ENCODE measurements around the gene HSPH1. TPM values are rescaled to one million over a fixed set of nuclear protein-coding genes. Genes with fewer than 3 reads are reported as not detected.

Gene HSPH1
- total and polyA plus RNA-seq, 2 of the 13 experiments (the other 11 are each of a cell fraction or from before 2014, with no cell fraction given): 13.0 to 62.9 TPM

GRCh38 chr13:31134039-31134711 lies 27.5 kb downstream of the HSPH1 start:
- no peak for ATAC-seq
- Histone ChIP-seq H3K4me1 (ENCODE audit: insufficient read depth, low read length) (peaks cover 4% of the 10 kb centered on the region; the same call in 1 of the 2 replicates), H3K4me2 (ENCODE audit: low read depth, low read length) (no peak overlapping the region), H3K4me3 (replicated peaks in 1 of 3; ENCODE audit: insufficient read depth in 1 of 3, low read depth in 2 of 3, low read length in 3 of 3) (no peak overlapping the region), H4K20me1 (ENCODE audit: insufficient read depth, low read length) (no peaks in the 10 kb centered on the region), H3K27me3 (ENCODE audit: control insufficient read depth in 1 of 2, insufficient read depth in 2 of 2, low read length in 2 of 2) (peaks cover 0 to 2% of the 10 kb centered on the region in 2 experiments; a peak in 1 of 5 replicates), H3K79me2 (ENCODE audit: insufficient read depth, low read length) (no peaks in the 10 kb centered on the region), H3K9ac (ENCODE audit: insufficient read depth, low read depth, low read length) (no peak overlapping the region), H3K27ac (ENCODE audit: extremely low read length, insufficient read depth, low read length) (no peak overlapping the region), H2AFZ (ENCODE audit: low read length) (no peak overlapping the region), H3K9me3 (ENCODE audit: low read length) (no peaks in the 10 kb centered on the region), H3K36me3 (replicated peaks in 1 of 2; ENCODE audit: control insufficient read depth in 1 of 2, insufficient read depth in 2 of 2, low read length in 2 of 2) (peaks cover 6 to 20% of the 10 kb centered on the region in 2 experiments)
- ChIA-PET POLR2A (no interaction called here), CTCF (ENCODE audit: low intra/inter-chr PET ratio, low total read pairs) (no interaction called here)
- in situ Hi-C loops (cut with HindIII; ENCODE audit: extremely low pct_ligation_motif_present, low pct_unique_long_range_greater_than_20kb): no loop called here
- BruUV-seq (replicated peaks): no TSS peak
- FAIRE-seq: no peak
- no peak for DNase-seq (ENCODE audit: low spot score)
- 88% methylated on average over 3 of the region's 3 CpGs for WGBS (ENCODE audit: low lambda C conversion rate)
- TF ChIP-seq ZNF382 (CRISPR knock-in tag; IDR thresholded peaks at IDR 0.05; ENCODE audit: borderline replicate concordance) (no peak), SETDB1 (CRISPR knock-in tag; IDR thresholded peaks at IDR 0.05; ENCODE audit: borderline replicate concordance) (no peak), REPIN1 (CRISPR knock-in tag; IDR thresholded peaks at IDR 0.05; ENCODE audit: borderline replicate concordance, low read depth) (no peak), TCF12 (IDR thresholded peaks at IDR 0.05) (no peak), TCF12 (CRISPR knock-in tag; IDR thresholded peaks at IDR 0.05) (no peak), BRCA1 (CRISPR knock-in tag; IDR thresholded peaks at IDR 0.05) (no peak), HHEX (CRISPR knock-in tag; IDR thresholded peaks at IDR 0.05) (no peak), SIX4 (CRISPR knock-in tag; IDR thresholded peaks at IDR 0.05) (no peak), GATAD2A (CRISPR knock-in tag; IDR thresholded peaks at IDR 0.05) (no peak)
- TF ChIP-seq, protein P1, sequence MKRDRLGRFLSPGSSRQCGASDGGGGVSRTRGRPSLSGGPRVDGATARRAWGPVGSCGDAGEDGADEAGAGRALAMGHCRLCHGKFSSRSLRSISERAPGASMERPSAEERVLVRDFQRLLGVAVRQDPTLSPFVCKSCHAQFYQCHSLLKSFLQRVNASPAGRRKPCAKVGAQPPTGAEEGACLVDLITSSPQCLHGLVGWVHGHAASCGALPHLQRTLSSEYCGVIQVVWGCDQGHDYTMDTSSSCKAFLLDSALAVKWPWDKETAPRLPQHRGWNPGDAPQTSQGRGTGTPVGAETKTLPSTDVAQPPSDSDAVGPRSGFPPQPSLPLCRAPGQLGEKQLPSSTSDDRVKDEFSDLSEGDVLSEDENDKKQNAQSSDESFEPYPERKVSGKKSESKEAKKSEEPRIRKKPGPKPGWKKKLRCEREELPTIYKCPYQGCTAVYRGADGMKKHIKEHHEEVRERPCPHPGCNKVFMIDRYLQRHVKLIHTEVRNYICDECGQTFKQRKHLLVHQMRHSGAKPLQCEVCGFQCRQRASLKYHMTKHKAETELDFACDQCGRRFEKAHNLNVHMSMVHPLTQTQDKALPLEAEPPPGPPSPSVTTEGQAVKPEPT (CRISPR knock-in tag; IDR thresholded peaks at IDR 0.05; ENCODE audit: low read depth): no peak
- TF ChIP-seq, protein P2, sequence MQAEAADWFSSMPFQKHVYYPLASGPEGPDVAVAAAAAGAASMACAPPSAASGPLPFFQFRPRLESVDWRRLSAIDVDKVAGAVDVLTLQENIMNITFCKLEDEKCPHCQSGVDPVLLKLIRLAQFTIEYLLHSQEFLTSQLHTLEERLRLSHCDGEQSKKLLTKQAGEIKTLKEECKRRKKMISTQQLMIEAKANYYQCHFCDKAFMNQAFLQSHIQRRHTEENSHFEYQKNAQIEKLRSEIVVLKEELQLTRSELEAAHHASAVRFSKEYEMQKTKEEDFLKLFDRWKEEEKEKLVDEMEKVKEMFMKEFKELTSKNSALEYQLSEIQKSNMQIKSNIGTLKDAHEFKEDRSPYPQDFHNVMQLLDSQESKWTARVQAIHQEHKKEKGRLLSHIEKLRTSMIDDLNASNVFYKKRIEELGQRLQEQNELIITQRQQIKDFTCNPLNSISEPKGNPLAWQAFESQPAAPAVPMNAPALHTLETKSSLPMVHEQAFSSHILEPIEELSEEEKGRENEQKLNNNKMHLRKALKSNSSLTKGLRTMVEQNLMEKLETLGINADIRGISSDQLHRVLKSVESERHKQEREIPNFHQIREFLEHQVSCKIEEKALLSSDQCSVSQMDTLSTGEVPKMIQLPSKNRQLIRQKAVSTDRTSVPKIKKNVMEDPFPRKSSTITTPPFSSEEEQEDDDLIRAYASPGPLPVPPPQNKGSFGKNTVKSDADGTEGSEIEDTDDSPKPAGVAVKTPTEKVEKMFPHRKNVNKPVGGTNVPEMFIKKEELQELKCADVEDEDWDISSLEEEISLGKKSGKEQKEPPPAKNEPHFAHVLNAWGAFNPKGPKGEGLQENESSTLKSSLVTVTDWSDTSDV (CRISPR knock-in tag; IDR thresholded peaks at IDR 0.05): no peak
- TF ChIP-seq, protein P3, sequence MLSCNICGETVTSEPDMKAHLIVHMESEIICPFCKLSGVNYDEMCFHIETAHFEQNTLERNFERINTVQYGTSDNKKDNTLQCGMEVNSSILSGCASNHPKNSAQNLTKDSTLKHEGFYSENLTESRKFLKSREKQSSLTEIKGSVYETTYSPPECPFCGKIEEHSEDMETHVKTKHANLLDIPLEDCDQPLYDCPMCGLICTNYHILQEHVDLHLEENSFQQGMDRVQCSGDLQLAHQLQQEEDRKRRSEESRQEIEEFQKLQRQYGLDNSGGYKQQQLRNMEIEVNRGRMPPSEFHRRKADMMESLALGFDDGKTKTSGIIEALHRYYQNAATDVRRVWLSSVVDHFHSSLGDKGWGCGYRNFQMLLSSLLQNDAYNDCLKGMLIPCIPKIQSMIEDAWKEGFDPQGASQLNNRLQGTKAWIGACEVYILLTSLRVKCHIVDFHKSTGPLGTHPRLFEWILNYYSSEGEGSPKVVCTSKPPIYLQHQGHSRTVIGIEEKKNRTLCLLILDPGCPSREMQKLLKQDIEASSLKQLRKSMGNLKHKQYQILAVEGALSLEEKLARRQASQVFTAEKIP (CRISPR knock-in tag; IDR thresholded peaks at IDR 0.05; ENCODE audit: borderline replicate concordance): no peak
- intact Hi-C loops (cut with micrococcal nuclease; ENCODE audit: unreplicated experiment): no loop called here

Data from HepG2 (cell line).